Right lobe of liver (tissue), 4 donors: ENCODE data around the gene MICU2.

Experiments
- CTCF ChIP-seq, 4 donors: fragments of 200-600 bp in 3 of 4; fragments of 450-650 bp in 1 of 4; IDR thresholded peaks; one replicate each; pipeline versions ENCODE4 v1.5.1 to v1.8.0; 2016 to 2022; ENCODE audit warnings: antibody characterized with exemption in 4 of 4, mild to moderate bottlenecking in 2 of 4
- POLR2A ChIP-seq: fragments of 450-650 bp; IDR thresholded peaks from one replicate; pipeline ENCODE4 v1.6.1; 2017; ENCODE audit warnings: antibody characterized with exemption, mild to moderate bottlenecking
- donor health status: DM: no; HTN: no; CAD: no.
- donor health status: DM: no; HTN: no; CAD: no.
- donor health status: DM: no; HTN: yes; CAD: no.

GRCh38 chr13:21610687-21611086 is 6.7 kb upstream of the MICU2 start:
- TF ChIP-seq POLR2A (no peak), CTCF (IDR thresholded peaks at IDR 0.05) (no peak)
